Vagina (tissue), 2 donors: Measurements from ENCODE around the gene EDEM1.

ENCODE experiments used
- POLR2AphosphoS5 ChIP-seq, 2 donors: sonication (generic); formaldehyde crosslinking; IDR thresholded peaks; one replicate each; pipeline ENCODE4 v1.9.0; 2017; ENCODE audit warnings: antibody characterized with exemption in 2 of 2, mild to moderate bottlenecking in 2 of 2, low read depth in 1 of 2; ENCODE audit not compliant: insufficient read depth in 1 of 2
- TF ChIP-seq, protein P1 (sequence below), 3 experiments: fragments of 450-650 bp in 2 of 3; fragments of 200-600 bp in 1 of 3; sonication (generic) in 1 of 3; IDR thresholded peaks; one replicate each; pipeline ENCODE4 v1.5.1; 2017 to 2019; ENCODE audit warnings: antibody characterized with exemption in 3 of 3, mild to moderate bottlenecking in 2 of 3, moderate library complexity in 2 of 3

DNA sequence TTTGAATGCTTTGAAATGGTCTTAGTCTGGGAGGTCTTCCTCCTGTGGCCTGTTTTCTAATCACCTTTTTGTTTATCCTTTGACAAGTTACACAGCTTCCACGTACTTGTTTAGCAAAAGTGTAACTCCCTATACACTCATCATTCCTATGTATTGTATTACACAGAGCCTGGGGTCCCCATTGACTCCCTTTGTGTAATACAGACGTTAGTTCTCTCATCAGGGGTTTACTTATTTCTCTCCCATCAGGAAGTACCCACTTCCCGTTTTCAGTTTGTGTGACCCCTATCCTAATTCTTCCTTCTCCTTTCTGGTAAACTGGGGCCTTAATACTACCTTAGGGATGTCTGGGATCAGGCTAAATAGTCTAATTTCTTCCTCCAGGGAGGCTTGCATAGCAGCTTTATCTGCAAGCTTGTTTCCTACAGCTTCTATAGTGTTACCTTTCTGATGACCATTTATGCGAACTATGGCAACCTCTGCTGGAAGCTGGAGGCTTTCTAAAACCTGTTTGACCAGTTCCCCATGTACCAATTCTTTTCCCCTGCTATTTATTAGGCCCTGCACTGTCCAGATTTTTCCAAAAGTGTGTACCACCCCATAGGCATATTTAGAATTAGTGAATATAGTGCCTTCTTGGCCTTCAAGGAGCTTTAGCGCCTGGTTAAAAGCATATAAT lies 43.1 kb upstream of the EDEM1 start:
- TF ChIP-seq, protein P1, sequence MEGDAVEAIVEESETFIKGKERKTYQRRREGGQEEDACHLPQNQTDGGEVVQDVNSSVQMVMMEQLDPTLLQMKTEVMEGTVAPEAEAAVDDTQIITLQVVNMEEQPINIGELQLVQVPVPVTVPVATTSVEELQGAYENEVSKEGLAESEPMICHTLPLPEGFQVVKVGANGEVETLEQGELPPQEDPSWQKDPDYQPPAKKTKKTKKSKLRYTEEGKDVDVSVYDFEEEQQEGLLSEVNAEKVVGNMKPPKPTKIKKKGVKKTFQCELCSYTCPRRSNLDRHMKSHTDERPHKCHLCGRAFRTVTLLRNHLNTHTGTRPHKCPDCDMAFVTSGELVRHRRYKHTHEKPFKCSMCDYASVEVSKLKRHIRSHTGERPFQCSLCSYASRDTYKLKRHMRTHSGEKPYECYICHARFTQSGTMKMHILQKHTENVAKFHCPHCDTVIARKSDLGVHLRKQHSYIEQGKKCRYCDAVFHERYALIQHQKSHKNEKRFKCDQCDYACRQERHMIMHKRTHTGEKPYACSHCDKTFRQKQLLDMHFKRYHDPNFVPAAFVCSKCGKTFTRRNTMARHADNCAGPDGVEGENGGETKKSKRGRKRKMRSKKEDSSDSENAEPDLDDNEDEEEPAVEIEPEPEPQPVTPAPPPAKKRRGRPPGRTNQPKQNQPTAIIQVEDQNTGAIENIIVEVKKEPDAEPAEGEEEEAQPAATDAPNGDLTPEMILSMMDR (IDR thresholded peaks at IDR 0.05): no peak
- no peak for TF ChIP-seq POLR2AphosphoS5 (IDR thresholded peaks at IDR 0.05; ENCODE audit: insufficient read depth in 1 of 2, low read depth in 1 of 2)
